HG02610 (cell line): ENCODE data around the gene DPEP3.
"Not testable (repeated sequence)": the region's sequence is repeated elsewhere in the genome, so short reads cannot be mapped to it uniquely, and the experiment has no call there.

Experiments
- ATAC-seq: cut with Tn5 transposase; IDR thresholded peaks from one replicate; pipeline ENCODE4 v1.9.1; 2021; ENCODE audit warnings: mild to moderate bottlenecking, moderate library complexity; ENCODE audit not compliant: unreplicated experiment

Gene DPEP3, protein sequence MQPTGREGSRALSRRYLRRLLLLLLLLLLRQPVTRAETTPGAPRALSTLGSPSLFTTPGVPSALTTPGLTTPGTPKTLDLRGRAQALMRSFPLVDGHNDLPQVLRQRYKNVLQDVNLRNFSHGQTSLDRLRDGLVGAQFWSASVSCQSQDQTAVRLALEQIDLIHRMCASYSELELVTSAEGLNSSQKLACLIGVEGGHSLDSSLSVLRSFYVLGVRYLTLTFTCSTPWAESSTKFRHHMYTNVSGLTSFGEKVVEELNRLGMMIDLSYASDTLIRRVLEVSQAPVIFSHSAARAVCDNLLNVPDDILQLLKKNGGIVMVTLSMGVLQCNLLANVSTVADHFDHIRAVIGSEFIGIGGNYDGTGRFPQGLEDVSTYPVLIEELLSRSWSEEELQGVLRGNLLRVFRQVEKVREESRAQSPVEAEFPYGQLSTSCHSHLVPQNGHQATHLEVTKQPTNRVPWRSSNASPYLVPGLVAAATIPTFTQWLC

DNA sequence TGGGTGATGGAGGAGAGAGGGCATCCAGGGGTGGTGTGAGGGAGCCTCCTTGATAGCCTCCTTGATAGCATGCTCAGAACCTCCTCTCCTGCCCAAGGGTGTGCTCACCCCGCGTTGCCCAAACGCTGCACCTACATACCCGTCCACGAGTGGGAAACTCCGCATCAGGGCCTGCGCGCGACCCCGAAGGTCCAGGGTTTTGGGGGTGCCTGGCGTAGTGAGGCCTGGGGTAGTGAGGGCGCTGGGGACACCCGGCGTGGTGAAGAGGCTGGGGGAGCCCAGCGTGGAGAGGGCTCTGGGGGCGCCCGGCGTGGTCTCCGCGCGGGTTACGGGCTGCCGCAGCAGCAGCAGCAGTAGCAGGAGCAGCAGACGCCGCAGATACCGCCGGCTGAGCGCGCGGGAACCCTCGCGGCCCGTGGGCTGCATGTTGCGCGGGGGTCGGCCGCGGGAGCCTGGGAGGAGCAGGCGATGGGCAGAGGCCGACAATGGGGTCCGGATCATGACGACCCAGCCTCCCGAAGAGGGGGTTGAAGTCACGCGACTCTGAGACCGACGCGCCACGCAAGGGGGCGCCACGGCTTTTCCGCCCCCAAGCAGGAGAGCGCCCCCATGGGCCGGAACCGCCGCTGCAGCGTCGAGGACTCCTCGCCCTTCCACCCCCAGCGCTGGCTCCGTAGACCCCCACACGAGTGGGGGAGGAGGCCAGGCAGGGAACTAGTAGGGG lies at the start of gene DPEP3:
Gene DPEP3, minus strand, starts transcription at position 545 of the 724 bp plus-strand sequence. Its CDS starts 119 bp downstream, at position 426.
- ATAC-seq: no peak

- no peak for ATAC-seq
These were observed 48.7 kb upstream of the DPEP3 start for GRCh38 chr16:68028996-68029395.

- peak; percentile 74 for ATAC-seq
These were observed 42.6 kb upstream of the DPEP3 start, which contains the start of the genes DDX28 and DUS2 for GRCh38 chr16:68022728-68023537. Gene DDX28 (minus strand): TSS chr16:68023232. CDS start chr16:68023202, 30 bp downstream. Gene DUS2 (plus strand): TSS chr16:68023284. CDS start chr16:68038024, 14,740 bp downstream.

GRCh38 chr16:68022278-68022727 lies 42.0 kb upstream of the DPEP3 start:
- peak; percentile 3 for ATAC-seq

- no peak for ATAC-seq
These were observed 41.2 kb upstream of the DPEP3 start for GRCh38 chr16:68021490-68021889.

DNA sequence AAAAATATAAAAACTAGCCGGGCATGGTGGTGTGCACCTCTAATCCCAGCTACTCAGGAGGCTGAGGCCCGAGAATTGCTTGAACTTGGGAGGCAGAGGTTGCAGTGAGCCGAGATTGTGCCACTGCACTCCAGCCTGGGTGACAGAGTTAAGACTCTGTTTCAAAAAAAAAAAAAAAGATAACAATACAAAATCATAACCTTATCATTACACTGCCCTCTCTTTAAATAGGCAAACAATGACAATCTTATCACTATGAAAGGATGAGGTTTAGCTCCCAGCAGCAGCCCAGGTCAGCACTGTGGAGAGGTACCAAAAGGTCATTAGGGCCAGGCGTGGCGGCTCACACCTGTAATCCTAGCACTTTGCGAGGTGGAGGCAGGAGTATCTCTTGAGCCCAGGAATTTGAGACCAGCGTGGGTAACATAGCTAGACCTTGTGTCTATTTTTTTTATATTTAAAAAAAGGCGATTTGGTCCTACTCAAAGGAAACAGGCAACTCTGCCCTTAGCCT lies 38.9 kb upstream of the DPEP3 start:
- no peak for ATAC-seq

DNA sequence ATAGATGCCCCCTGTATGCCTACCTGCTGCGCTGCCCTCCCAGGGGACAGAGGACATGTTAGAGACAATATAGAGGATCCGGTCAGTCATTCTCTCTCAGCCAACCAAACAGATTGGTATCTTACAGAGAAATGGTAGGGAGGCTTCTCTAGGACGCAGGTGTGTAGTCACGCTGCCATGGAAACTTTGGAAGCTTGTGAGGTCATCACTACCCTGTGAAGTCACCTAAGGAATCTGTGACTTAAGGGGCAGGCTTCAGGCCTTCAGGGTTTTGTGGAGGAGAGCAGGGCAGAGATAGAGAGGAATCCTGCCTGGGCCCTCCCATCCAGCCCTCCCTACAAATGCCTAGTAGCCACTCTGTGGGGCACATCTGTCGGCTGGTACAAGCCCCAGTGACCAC lies 35.4 kb upstream of the DPEP3 start, which contains the start of gene DPEP2NB:
Gene DPEP2NB, minus strand, starts transcription at position 231 of the 400 bp plus-strand sequence. Its CDS starts 141 bp downstream, at position 90.
- ATAC-seq: no peak

GRCh38 chr16:68013440-68013839 lies 33.1 kb upstream of the DPEP3 start:
- ATAC-seq: no peak

DNA sequence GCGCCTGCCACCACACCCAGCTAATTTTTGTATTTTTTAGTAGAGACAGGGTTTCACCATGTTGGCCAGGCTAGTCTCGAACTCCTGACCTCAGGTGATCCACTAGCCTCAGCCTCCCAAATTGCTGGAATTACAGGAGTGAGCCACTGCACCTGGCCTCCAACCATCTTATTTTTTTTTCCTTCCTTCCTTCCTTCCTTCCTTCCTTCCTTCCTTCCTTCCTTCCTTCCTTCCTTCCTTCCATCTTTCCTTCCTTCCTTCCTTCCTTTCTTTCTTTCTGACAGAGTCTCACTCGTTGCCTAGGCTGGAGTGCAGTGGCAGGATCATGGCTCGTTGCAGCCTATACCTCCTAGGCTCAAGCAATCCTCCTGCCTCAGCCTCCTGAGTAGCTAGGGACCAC lies 29.6 kb upstream of the DPEP3 start:
- ATAC-seq: not testable (repeated sequence)

- no peak for ATAC-seq
These were observed 28.9 kb upstream of the DPEP3 start for GRCh38 chr16:68009157-68009735.

DNA sequence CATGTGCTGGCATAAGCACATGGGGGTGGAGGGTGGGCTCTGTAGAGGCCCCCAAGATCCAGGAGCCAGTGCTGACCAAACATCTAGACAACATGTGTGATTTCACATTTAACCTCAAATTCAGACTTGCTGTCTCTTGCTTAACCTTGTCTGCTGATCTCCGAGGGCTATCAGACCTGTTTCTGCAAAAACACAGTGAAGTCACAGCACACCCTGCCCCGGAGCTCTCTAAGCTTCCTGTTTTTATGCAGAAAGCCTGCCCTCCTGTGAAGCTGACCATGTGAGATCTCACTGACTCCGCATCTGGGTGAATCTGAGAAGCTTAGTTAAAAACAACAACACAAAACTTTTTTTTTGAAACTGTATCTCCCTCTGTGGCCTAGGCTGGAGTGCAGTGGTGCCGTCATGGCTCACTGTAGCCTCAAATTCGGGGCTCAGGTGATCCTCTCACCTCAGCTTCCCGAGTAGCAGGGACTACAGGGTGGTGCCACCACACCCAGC lies 25.5 kb upstream of the DPEP3 start:
- no peak for ATAC-seq

DNA sequence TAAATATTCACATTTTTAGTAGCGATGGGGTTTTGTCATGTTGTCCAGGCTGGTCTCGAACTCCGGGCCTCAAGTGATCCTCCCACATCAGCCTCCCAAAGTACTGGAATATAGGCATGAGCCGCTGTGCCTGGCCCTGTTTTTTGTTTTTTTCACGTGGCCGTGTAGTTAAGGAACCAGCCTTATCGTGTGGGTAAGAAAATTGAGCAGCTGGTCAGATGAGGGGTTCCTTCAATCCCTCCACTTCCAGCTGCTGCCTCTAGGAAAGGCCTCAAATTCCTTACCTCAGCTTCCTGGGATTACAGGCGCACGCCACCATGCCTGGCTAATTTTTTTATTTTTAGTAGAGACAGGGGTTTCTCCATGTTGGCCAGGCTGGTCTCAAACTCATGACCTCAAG lies 24.9 kb upstream of the DPEP3 start:
- ATAC-seq: no peak

GRCh38 chr16:68003031-68003430 lies 22.7 kb upstream of the DPEP3 start:
- ATAC-seq: no peak

- no peak for ATAC-seq
These were observed 20.2 kb upstream of the DPEP3 start for GRCh38 chr16:68000450-68000849.

GRCh38 chr16:67999985-68000384 lies 19.7 kb upstream of the DPEP3 start:
- ATAC-seq: no peak

- not testable (repeated sequence) for ATAC-seq
These were observed 18.7 kb upstream of the DPEP3 start, which contains the start of gene DPEP2 for GRCh38 chr16:67998779-67999688. Gene DPEP2 (minus strand): TSS chr16:67999484. CDS start chr16:67993212, 6,272 bp downstream.

GRCh38 chr16:67998231-67998778 lies 18.0 kb upstream of the DPEP3 start:
- ATAC-seq: not testable (repeated sequence)

- ATAC-seq: no peak
These were observed 16.4 kb upstream of the DPEP3 start for GRCh38 chr16:67996666-67997065.
